ENCODE measurements around the gene UQCRH.
A peak's percentile ranks its signal among the peaks of the same experiment; 100 is the strongest.

UQCRH gene

GRCh38 chr1:46303038-46303871 lies at the start of gene UQCRH, which contains the start of gene LRRC41:
UQCRH (plus strand) TSS chr1:46303698; CDS start chr1:46303767, 69 bp downstream.
LRRC41 (minus strand) TSS chr1:46303616; CDS start chr1:46303322, 294 bp downstream.
- peak; percentile 91 for DNase-seq

GRCh38 chr1:46254668-46255067 lies 48.8 kb upstream of the UQCRH start:
- DNase-seq: no peak

- DNase-seq: no peak
These were observed 47.0 kb upstream of the UQCRH start for GRCh38 chr1:46256523-46256922.

GRCh38 chr1:46262508-46262907 lies 41.0 kb upstream of the UQCRH start:
- DNase-seq: no peak

- no peak for DNase-seq
These were observed 40.4 kb upstream of the UQCRH start for GRCh38 chr1:46263146-46263545.

- DNase-seq: no peak
These were observed 34.9 kb upstream of the UQCRH start for GRCh38 chr1:46268578-46268977.

- DNase-seq: no peak
These were observed 29.1 kb upstream of the UQCRH start for GRCh38 chr1:46274225-46275029.

- no peak for DNase-seq
These were observed 28.5 kb upstream of the UQCRH start for GRCh38 chr1:46275030-46275337.

GRCh38 chr1:46277658-46278373 lies 25.7 kb upstream of the UQCRH start:
- DNase-seq: no peak

- DNase-seq: no peak
These were observed 24.7 kb upstream of the UQCRH start for GRCh38 chr1:46278807-46279206.

GRCh38 chr1:46280092-46280491 lies 23.4 kb upstream of the UQCRH start:
- DNase-seq: no peak

- no peak for DNase-seq
These were observed 22.5 kb upstream of the UQCRH start for GRCh38 chr1:46281021-46281420.

- DNase-seq: no peak
These were observed 19.4 kb upstream of the UQCRH start for GRCh38 chr1:46284058-46284457.

GRCh38 chr1:46284597-46285564 lies 18.6 kb upstream of the UQCRH start:
- DNase-seq: peak; percentile 28

- DNase-seq: no peak
These were observed 17.6 kb upstream of the UQCRH start for GRCh38 chr1:46285730-46286477.

- no peak for DNase-seq
These were observed 14.9 kb upstream of the UQCRH start for GRCh38 chr1:46288485-46289133.

- DNase-seq: no peak
These were observed 14.4 kb upstream of the UQCRH start for GRCh38 chr1:46289134-46289494.

- no peak for DNase-seq
These were observed 13.5 kb upstream of the UQCRH start for GRCh38 chr1:46289976-46290375.

- no peak for DNase-seq
These were observed 8.2 kb upstream of the UQCRH start for GRCh38 chr1:46295306-46295705.

GRCh38 chr1:46298387-46298786 lies 5.1 kb upstream of the UQCRH start:
- DNase-seq: peak; percentile 57

All from NCI-H226 (cell line).